NB4 (cell line): ENCODE results near the gene SYNGR3.

Experiments used
- MYC ChIP-seq: IDR thresholded peaks from 2 replicates; pipeline ENCODE4 v1.6.1; 2011; ENCODE audit warnings: low read depth, low read length
- POLR2A ChIP-seq: IDR thresholded peaks from 2 replicates; pipeline ENCODE4 v1.6.1; 2011; ENCODE audit warnings: mild to moderate bottlenecking; ENCODE audit not compliant: insufficient read length; ENCODE audit errors: extremely low read depth
- TF ChIP-seq, protein P1 (sequence below): IDR thresholded peaks from one replicate; pipeline ENCODE4 v1.5.1; 2012; ENCODE audit warnings: low read depth, low read length
- TF ChIP-seq, protein P2 (sequence below): IDR thresholded peaks from 2 replicates; pipeline ENCODE4 v1.6.1; 2011; ENCODE audit warnings: low read depth, low read length

DNA sequence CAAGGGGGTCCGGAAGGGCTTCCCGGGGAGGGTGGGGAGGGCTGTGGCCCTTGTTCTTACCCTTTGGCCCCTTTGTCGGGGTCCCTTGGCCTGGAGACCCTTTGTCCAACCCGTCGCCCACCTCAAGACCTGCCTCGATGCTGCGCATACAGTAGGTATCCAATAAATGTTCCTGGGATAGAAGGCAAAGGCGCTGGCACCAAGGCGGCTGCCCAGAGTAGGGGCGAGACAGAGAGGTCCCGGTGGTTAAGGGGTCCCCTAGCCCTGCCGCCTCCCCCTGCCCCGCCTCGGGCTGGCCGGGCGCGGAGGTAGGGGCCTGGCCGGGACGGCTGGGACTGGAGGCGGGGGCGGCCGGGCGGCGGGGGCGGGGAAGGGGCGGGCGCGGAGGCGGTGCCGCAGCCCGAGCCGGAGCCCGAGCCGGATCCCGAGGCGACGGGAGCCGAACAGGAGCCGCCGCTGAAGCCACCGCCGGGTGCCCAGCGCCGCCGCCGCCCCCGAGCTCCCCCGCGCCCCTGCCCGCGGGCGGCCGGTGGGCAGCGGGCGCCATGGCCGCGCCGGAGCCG is 36.8 kb downstream of the SYNGR3 start, which contains the start of gene NHERF2:
- TF ChIP-seq, protein P1, sequence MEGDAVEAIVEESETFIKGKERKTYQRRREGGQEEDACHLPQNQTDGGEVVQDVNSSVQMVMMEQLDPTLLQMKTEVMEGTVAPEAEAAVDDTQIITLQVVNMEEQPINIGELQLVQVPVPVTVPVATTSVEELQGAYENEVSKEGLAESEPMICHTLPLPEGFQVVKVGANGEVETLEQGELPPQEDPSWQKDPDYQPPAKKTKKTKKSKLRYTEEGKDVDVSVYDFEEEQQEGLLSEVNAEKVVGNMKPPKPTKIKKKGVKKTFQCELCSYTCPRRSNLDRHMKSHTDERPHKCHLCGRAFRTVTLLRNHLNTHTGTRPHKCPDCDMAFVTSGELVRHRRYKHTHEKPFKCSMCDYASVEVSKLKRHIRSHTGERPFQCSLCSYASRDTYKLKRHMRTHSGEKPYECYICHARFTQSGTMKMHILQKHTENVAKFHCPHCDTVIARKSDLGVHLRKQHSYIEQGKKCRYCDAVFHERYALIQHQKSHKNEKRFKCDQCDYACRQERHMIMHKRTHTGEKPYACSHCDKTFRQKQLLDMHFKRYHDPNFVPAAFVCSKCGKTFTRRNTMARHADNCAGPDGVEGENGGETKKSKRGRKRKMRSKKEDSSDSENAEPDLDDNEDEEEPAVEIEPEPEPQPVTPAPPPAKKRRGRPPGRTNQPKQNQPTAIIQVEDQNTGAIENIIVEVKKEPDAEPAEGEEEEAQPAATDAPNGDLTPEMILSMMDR, result no peak
- TF ChIP-seq POLR2A (no peak), MYC (no peak)
- TF ChIP-seq, protein P2, sequence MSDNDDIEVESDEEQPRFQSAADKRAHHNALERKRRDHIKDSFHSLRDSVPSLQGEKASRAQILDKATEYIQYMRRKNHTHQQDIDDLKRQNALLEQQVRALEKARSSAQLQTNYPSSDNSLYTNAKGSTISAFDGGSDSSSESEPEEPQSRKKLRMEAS, result no peak
